GM10266 (cell line): ENCODE results near the gene TMEM42.

Experiments
- DNase-seq: peaks from one replicate; pipeline ENCODE4 v3.0.0; 2012; ENCODE audit errors: extremely low spot score
- CTCF ChIP-seq: IDR thresholded peaks from 2 replicates; pipeline ENCODE4 v1.5.1; 2012; ENCODE audit warnings: mild to moderate bottlenecking, low read depth; ENCODE audit not compliant: control insufficient read depth, insufficient read depth; ENCODE audit errors: missing control alignments

TMEM42 gene

GRCh38 chr3:44860117-44860516 is 1.6 kb upstream of the TMEM42 start:
- DNase-seq: no peak
- no peak for TF ChIP-seq CTCF

GRCh38 chr3:44862226-44862637 is 520 bp downstream of the TMEM42 start:
- no peak for DNase-seq
- TF ChIP-seq CTCF: no peak

GRCh38 chr3:44865272-44866035 is 3.7 kb downstream of the TMEM42 start:
- no peak for DNase-seq
- no peak for TF ChIP-seq CTCF

- DNase-seq: no peak
- no peak for TF ChIP-seq CTCF
Observed at GRCh38 chr3:44867421-44868111, 5.9 kb downstream of the TMEM42 start.

GRCh38 chr3:44870375-44871061 is 8.8 kb downstream of the TMEM42 start:
- DNase-seq: no peak
- no peak for TF ChIP-seq CTCF

- no peak for DNase-seq
- TF ChIP-seq CTCF: no peak
Observed at GRCh38 chr3:44874308-44874707, 12.6 kb downstream of the TMEM42 start, which contains the start of gene TGM4. Gene TGM4, plus strand, starts transcription at chr3:44874608. Its CDS starts 71 bp downstream, at chr3:44874679.
